GM12878 (cell line): ENCODE data around the gene SRGAP1. TPM values are rescaled to one million over a fixed set of nuclear protein-coding genes. Genes with fewer than 3 reads are reported as not detected.
"Not testable (repeated sequence)": the region's sequence is repeated elsewhere in the genome, so short reads cannot be mapped to it uniquely, and the experiment has no call there.

Experiments
- ATAC-seq: fragments of 200-7000 bp; cut with Tn5 transposase; 3 replicates; pipeline ENCODE4 v1.9.1; 2020; ENCODE audit warnings: mild to moderate bottlenecking, moderate library complexity
- BruUV-seq: library from RNA; stranded (reverse); fragments of 400-500 nt; replicated peaks from 2 replicates; lab custom pipeline; 2021; lab: Mats Ljungman, UMichigan
- CTCF ChIA-PET: fragments of 300-600 bp; sonication (Branson Sonifier 250); formaldehyde crosslinking; extraction: SDS; loops from one replicate; lab custom pipeline; 2021; ENCODE audit warnings: inconsistent platforms; lab: Yijun Ruan, JAX
- POLR2A ChIA-PET: fragments of 350-600 bp; formaldehyde crosslinking; extraction: SDS; loops from one replicate; lab custom pipeline; 2021; ENCODE audit warnings: inconsistent platforms; lab: Charles Lee
- RAD21 ChIA-PET: fragments of 300-600 bp; sonication (Branson Sonifier 250); formaldehyde crosslinking; loops from one replicate; lab custom pipeline; 2023; ENCODE audit warnings: antibody characterized with exemption; ENCODE audit not compliant: unreplicated experiment; lab: Charles Lee
- SMC1A ChIA-PET: fragments of 300-600 bp; sonication (Branson Sonifier 250); formaldehyde crosslinking; loops from one replicate; lab custom pipeline; 2023; ENCODE audit not compliant: unreplicated experiment, uncharacterized antibody; lab: Charles Lee
- DNase-seq: peaks from one replicate; pipeline ENCODE4 v3.0.0-alpha.2; 2011; ENCODE audit warnings: low read depth, low spot score
- FAIRE-seq: peaks from 3 replicates; lab custom pipeline; 2011; peaks lifted over from hg19 to GRCh38; lab: Jason Lieb, UNC
- H2AFZ ChIP-seq: 2 replicates; pipeline ENCODE4 v1.6.0; 2011; ENCODE audit warnings: low read depth, low read length, control low read depth; ENCODE audit not compliant: control insufficient read depth
- H3K27ac ChIP-seq: 2 replicates; pipeline ENCODE4 v1.5.1; 2011; ENCODE audit warnings: control low read depth; ENCODE audit not compliant: control insufficient read depth, insufficient read depth
- H3K27me3 ChIP-seq, 2 experiments: replicated peaks in 1 of 2; 2 replicates each; pipeline versions ENCODE4 v1.6.0 to v1.6.1; 2011; ENCODE audit warnings: low read length in 1 of 2; ENCODE audit not compliant: control insufficient read depth in 2 of 2, insufficient read depth in 2 of 2
- H3K36me3 ChIP-seq, 2 experiments: 2 replicates each; pipeline ENCODE4 v1.5.1; 2011; ENCODE audit warnings: low read length in 1 of 2; ENCODE audit not compliant: control insufficient read depth in 2 of 2, insufficient read depth in 2 of 2
- H3K4me1 ChIP-seq: 2 replicates; pipeline ENCODE4 v1.6.1; 2011; ENCODE audit warnings: mild to moderate bottlenecking, low read length, moderate library complexity, mixed read lengths; ENCODE audit not compliant: control insufficient read depth, insufficient read depth
- H3K4me2 ChIP-seq: 2 replicates; pipeline ENCODE4 v1.6.0; 2011; ENCODE audit warnings: control low read depth; ENCODE audit not compliant: control insufficient read depth, insufficient read depth
- H3K4me3 ChIP-seq: fragments of 200-600 bp; sonication (generic); 2 replicates; pipeline ENCODE4 v1.5.1; 2016
- H3K79me2 ChIP-seq: 2 replicates; pipeline ENCODE4 v1.6.0; 2011; ENCODE audit warnings: low read length; ENCODE audit not compliant: control insufficient read depth, insufficient read depth
- H3K9ac ChIP-seq: 2 replicates; pipeline ENCODE4 v1.8.0; 2011; ENCODE audit warnings: low read length, control low read depth, mixed read lengths; ENCODE audit not compliant: control insufficient read depth, insufficient read depth
- H3K9me3 ChIP-seq: replicated peaks from 3 replicates; pipeline ENCODE4 v1.5.1; 2011; ENCODE audit warnings: mild to moderate bottlenecking, low read length; ENCODE audit not compliant: control insufficient read depth, insufficient read depth
- H4K20me1 ChIP-seq: 2 replicates; pipeline ENCODE4 v1.6.0; 2011; ENCODE audit not compliant: control insufficient read depth, insufficient read depth
- FOXM1 ChIP-seq: IDR thresholded peaks from 2 replicates; pipeline ENCODE4 v1.6.1; 2012; ENCODE audit warnings: low read depth, mild to moderate bottlenecking, inconsistent platforms, low read length, moderate library complexity
- MTA2 ChIP-seq: fragments of 450-650 bp; IDR thresholded peaks from 2 replicates; pipeline ENCODE4 v1.6.1; 2016; ENCODE audit warnings: low read depth, mild to moderate bottlenecking, moderate library complexity
- TCF7 ChIP-seq: IDR thresholded peaks from 2 replicates; pipeline ENCODE4 v1.6.1; 2014; ENCODE audit warnings: antibody characterized with exemption, borderline replicate concordance
- WGBS: methylation state at CpG from one replicate; pipeline ENCODE4 v1.1.6; 2016; ENCODE audit warnings: low lambda C conversion rate; ENCODE audit not compliant: insufficient replicate concordance, insufficient coverage; ENCODE audit errors: missing lambda C conversion rate; 5-methylcytosine and 5-hydroxymethylcytosine counted together
- in situ Hi-C: fragments of 300-500 bp; cut with MboI; formaldehyde crosslinking; loops from 9 replicates; pipeline ENCODE4 v1.14.3; 2018; ENCODE audit warnings: mixed read lengths
- intact Hi-C: fragments of 100-400 bp; cut with micrococcal nuclease; formaldehyde crosslinking; loops from one replicate; pipeline ENCODE4 v1.14.2; 2022; ENCODE audit not compliant: unreplicated experiment
- polyA plus RNA-seq, 11 experiments: library from polyadenylated mRNA; depleted of rRNA in 4 of 11; unstranded in 6 of 11; stranded (reverse) in 5 of 11; fragments of >200 nt; fragmentation: Nextera tagmentation in 4 of 11; fragmentation: Illumina TruSeq in 1 of 11; extraction: Ambion mirVana in 4 of 11; extraction: Trizol in 1 of 11; gene quantifications; 1 replicate in 1 of 11; 2 replicates in 10 of 11; pipeline versions ENCODE4 v1.2.1 to v1.2.3, GENCODE V29; 2011 to 2016; ENCODE audit warnings: inconsistent platforms in 2 of 11, missing spikeins in 2 of 11, low read depth in 1 of 11
- total RNA-seq, 4 experiments: library from RNA; depleted of rRNA in 3 of 4; stranded (reverse); fragments of >200 nt in 3 of 4; fragmentation: Illumina TruSeq in 1 of 4; extraction: Trizol in 1 of 4; gene quantifications; 2 replicates each; pipeline versions ENCODE4 v1.2.1 to v1.2.3, GENCODE V29; 2013 to 2021

Gene SRGAP1
- total and polyA plus RNA-seq, 10 of the 15 experiments (the other 5 are each of a cell fraction or from before 2014, with no cell fraction given) = 0.16 to 0.85 (median 0.46) TPM

GRCh38 chr12:64016521-64016920, 172.0 kb downstream of the SRGAP1 start:
- H3K4me2 ChIP-seq = no peak overlapping the region

GRCh38 chr12:64018116-64018515, 173.6 kb downstream of the SRGAP1 start:
- WGBS = 37% methylated on average over 8 of the region's 8 CpGs
- H3K9me3 ChIP-seq, H3K27ac ChIP-seq, H3K9ac ChIP-seq, DNase-seq, H4K20me1 ChIP-seq, H3K4me1 ChIP-seq, H3K4me2 ChIP-seq, CTCF ChIA-PET, POLR2A ChIA-PET, BruUV-seq, H2AFZ ChIP-seq, H3K36me3 ChIP-seq, H3K4me3 ChIP-seq, in situ Hi-C loops, FAIRE-seq, SMC1A ChIA-PET, H3K27me3 ChIP-seq, ATAC-seq, H3K79me2 ChIP-seq, RAD21 ChIA-PET: not testable (repeated sequence)
- intact Hi-C loops = loop anchor here (10.0 kb wide), 1 partner anchor 173 kb away; the partner anchor contains the start of gene SRGAP1

More at GRCh38 chr12:64016521-64016920, 172.0 kb downstream of the SRGAP1 start:
- BruUV-seq = no TSS peak
- POLR2A ChIA-PET = no interaction called here
- Histone ChIP-seq H3K36me3 (no peaks in the 10 kb centered on the region), H2AFZ (no peak overlapping the region), H3K9me3 (no peaks in the 10 kb centered on the region), H3K27me3 (no peaks in the 10 kb centered on the region), H3K79me2 (no peaks in the 10 kb centered on the region), H3K4me3 (no peak overlapping the region), H3K4me1 (no peaks in the 10 kb centered on the region), H3K9ac (no peak overlapping the region), H3K27ac (no peak overlapping the region), H4K20me1 (no peaks in the 10 kb centered on the region)
- WGBS = 53% methylated on average over 5 of the region's 5 CpGs
- in situ Hi-C loops = no loop called here
- TF ChIP-seq MTA2 (no peak), FOXM1 (no peak), TCF7 (no peak)
- DNase-seq (no peak), ATAC-seq (no peak), FAIRE-seq (no peak)
- SMC1A ChIA-PET = interaction anchor here (0.7 to 1.1 kb wide), 3 partner anchors 11 to 120 kb away, joined by 3 to 4 read pairs (median 3); no protein-coding TSS in a partner anchor
- intact Hi-C loops = loop anchor here (10.0 kb wide), 1 partner anchor 172 kb away; the partner anchor contains the start of gene SRGAP1
- RAD21 ChIA-PET = no interaction called here
- CTCF ChIA-PET = no interaction called here
